ENCODE results near the gene ST6GALNAC4.
A peak's percentile ranks its signal among the peaks of the same experiment; 100 is the strongest.

The ST6GALNAC4 gene

DNA sequence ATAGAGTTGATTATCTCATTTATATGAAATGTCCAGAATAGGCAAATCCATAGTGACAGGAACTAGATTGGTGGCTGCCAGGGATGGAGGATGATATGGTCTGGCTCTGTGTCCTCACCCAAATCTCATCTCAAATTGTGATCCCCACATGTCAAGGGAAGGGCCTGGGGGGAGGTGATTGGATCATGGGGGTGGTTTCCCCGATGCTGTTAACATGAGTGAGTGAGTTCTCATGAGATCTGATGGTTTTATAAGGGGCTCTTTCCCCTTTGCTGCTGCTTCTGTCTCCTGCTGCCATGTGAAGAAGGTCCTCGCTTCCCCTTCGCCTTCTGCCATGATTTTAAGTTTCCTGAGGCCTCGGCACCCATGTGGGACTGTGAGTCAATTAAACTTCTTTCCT, 42.6 kb upstream of the ST6GALNAC4 start:
- H3K4me1 ChIP-seq (ENCODE audit: insufficient read depth, poor library complexity, severe bottlenecking), result peaks cover 17% of the 10 kb centered on the region
- no peak overlapping the region for H3K4me3 ChIP-seq (ENCODE audit: severe bottlenecking)
- H3K36me3 ChIP-seq (ENCODE audit: low read depth), result no peaks in the 10 kb centered on the region
- TF ChIP-seq, protein P1, sequence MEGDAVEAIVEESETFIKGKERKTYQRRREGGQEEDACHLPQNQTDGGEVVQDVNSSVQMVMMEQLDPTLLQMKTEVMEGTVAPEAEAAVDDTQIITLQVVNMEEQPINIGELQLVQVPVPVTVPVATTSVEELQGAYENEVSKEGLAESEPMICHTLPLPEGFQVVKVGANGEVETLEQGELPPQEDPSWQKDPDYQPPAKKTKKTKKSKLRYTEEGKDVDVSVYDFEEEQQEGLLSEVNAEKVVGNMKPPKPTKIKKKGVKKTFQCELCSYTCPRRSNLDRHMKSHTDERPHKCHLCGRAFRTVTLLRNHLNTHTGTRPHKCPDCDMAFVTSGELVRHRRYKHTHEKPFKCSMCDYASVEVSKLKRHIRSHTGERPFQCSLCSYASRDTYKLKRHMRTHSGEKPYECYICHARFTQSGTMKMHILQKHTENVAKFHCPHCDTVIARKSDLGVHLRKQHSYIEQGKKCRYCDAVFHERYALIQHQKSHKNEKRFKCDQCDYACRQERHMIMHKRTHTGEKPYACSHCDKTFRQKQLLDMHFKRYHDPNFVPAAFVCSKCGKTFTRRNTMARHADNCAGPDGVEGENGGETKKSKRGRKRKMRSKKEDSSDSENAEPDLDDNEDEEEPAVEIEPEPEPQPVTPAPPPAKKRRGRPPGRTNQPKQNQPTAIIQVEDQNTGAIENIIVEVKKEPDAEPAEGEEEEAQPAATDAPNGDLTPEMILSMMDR (IDR thresholded peaks at IDR 0.05; ENCODE audit: poor library complexity, severe bottlenecking), result no peak
- ATAC-seq (ENCODE audit: low read depth) (no peak), DNase-seq (ENCODE audit: low spot score) (no peak)
- no peak overlapping the region for H3K27ac ChIP-seq (ENCODE audit: poor library complexity, severe bottlenecking)
- no peaks in the 10 kb centered on the region for H3K27me3 ChIP-seq (ENCODE audit: insufficient read depth, poor library complexity, severe bottlenecking)
- no peaks in the 10 kb centered on the region for H3K9me3 ChIP-seq (ENCODE audit: severe bottlenecking)

DNA sequence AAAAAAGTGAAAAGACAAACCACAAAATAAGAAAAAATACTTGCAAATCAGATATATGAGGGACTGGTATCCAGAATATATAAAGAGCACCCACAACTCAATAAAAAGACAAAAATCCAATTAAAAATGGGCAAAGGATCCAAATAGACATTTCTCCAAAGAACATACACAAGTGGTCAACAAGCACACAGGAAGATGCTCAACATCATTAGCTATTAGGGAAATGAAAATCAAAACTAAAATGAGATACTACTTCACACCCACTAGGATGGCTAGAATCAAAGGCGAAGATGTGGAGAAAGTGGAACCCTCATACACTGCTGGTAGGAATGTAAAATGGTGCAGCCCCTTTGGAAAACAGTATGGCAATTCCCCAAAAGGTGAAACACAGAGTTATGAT, 41.9 kb upstream of the ST6GALNAC4 start:
- Histone ChIP-seq H3K4me3 (ENCODE audit: severe bottlenecking) (no peak overlapping the region), H3K9me3 (ENCODE audit: severe bottlenecking) (no peaks in the 10 kb centered on the region), H3K36me3 (ENCODE audit: low read depth) (no peaks in the 10 kb centered on the region), H3K27ac (ENCODE audit: poor library complexity, severe bottlenecking) (no peak overlapping the region), H3K27me3 (ENCODE audit: insufficient read depth, poor library complexity, severe bottlenecking) (no peaks in the 10 kb centered on the region), H3K4me1 (ENCODE audit: insufficient read depth, poor library complexity, severe bottlenecking) (peaks cover 17% of the 10 kb centered on the region)
- ATAC-seq (ENCODE audit: low read depth) (no peak), DNase-seq (ENCODE audit: low spot score) (no peak)
- TF ChIP-seq, protein P1 (IDR thresholded peaks at IDR 0.05; ENCODE audit: poor library complexity, severe bottlenecking), result no peak

DNA sequence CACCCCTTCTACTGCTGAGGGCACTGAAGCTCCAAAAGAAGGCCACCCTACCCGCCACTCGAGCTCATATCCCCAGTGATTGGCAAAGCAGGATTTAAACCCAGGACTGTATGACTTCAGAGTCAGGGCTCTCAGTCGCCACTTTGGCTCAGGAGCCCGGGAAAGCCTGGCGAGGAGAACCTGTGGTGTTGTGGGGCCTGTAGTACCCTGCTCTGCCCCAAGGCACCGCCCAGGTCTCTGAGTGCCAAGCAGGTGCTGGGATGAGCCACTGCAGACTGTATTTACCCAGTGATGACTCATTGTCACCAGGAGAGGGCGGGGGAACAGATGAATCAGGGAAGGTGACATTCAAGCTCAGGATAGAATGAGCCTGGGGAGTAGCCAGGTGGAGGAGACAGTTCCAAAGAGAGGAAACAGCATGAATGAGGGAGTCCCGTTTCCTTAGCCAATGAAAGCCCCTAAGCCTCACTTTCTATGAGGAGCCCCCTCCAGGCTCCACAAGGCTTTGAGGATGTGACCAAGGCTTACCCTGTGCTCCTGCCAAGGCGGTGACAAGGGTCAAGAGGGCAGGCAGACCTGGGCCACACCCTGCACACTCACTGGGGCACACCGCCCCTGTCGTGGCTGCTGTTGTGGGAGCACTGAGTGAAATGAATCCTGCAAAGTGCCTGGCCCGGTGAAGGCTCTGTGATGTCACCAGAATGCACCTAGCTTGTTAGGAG, 38.6 kb upstream of the ST6GALNAC4 start:
- no peak overlapping the region for H3K27ac ChIP-seq (ENCODE audit: poor library complexity, severe bottlenecking)
- H3K9me3 ChIP-seq (ENCODE audit: severe bottlenecking), result no peaks in the 10 kb centered on the region
- DNase-seq (ENCODE audit: low spot score) (no peak), ATAC-seq (ENCODE audit: low read depth) (peak; percentile 91)
- no peaks in the 10 kb centered on the region for H3K27me3 ChIP-seq (ENCODE audit: insufficient read depth, poor library complexity, severe bottlenecking)
- H3K4me3 ChIP-seq (ENCODE audit: severe bottlenecking), result no peak overlapping the region
- peaks cover 15% of the 10 kb centered on the region for H3K4me1 ChIP-seq (ENCODE audit: insufficient read depth, poor library complexity, severe bottlenecking)
- H3K36me3 ChIP-seq (ENCODE audit: low read depth), result no peaks in the 10 kb centered on the region
- TF ChIP-seq, protein P1 (IDR thresholded peaks at IDR 0.05; ENCODE audit: poor library complexity, severe bottlenecking), result peak; percentile 10

DNA sequence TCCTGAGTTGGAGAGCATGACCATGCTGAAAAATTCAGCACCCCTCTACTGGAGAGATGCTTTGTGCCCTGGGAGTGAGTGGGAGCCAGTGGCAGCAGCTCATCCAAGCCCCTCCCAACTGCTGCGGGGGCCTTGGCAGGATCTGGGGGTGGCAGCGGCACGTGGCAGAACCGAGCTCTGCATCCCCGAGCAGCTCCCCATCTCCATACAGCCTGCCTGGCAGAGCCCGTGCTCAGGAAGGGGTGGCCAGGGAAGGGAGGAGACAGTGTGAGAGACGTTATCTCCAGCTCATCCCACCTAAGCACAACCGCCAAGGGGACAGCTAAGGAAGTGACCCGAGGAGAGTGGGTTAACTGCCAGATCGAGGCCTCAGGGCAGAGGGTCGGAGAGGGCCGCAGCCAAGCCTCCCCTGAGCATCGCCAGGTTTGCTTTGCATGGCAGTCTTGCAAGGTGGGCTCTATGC, 38.0 kb upstream of the ST6GALNAC4 start:
- peaks cover 12% of the 10 kb centered on the region for H3K4me1 ChIP-seq (ENCODE audit: insufficient read depth, poor library complexity, severe bottlenecking)
- DNase-seq (ENCODE audit: low spot score) (no peak), ATAC-seq (ENCODE audit: low read depth) (peak; percentile 6; the same call in 1 of the 3 replicates)
- TF ChIP-seq, protein P1 (IDR thresholded peaks at IDR 0.05; ENCODE audit: poor library complexity, severe bottlenecking), result no peak
- H3K4me3 ChIP-seq (ENCODE audit: severe bottlenecking), result no peak overlapping the region
- H3K27ac ChIP-seq (ENCODE audit: poor library complexity, severe bottlenecking), result no peak overlapping the region
- no peaks in the 10 kb centered on the region for H3K27me3 ChIP-seq (ENCODE audit: insufficient read depth, poor library complexity, severe bottlenecking)
- H3K9me3 ChIP-seq (ENCODE audit: severe bottlenecking), result no peaks in the 10 kb centered on the region
- no peaks in the 10 kb centered on the region for H3K36me3 ChIP-seq (ENCODE audit: low read depth)

Data from RWPE2 (cell line).